ENCODE measurements around the gene KIF1A.
"Not testable (repeated sequence)": the region's sequence is repeated elsewhere in the genome, so short reads cannot be mapped to it uniquely, and the experiment has no call there.

GRCh38 chr2:240779250-240779832 lies 40.7 kb downstream of the KIF1A start:
- TF ChIP-seq, protein P1, sequence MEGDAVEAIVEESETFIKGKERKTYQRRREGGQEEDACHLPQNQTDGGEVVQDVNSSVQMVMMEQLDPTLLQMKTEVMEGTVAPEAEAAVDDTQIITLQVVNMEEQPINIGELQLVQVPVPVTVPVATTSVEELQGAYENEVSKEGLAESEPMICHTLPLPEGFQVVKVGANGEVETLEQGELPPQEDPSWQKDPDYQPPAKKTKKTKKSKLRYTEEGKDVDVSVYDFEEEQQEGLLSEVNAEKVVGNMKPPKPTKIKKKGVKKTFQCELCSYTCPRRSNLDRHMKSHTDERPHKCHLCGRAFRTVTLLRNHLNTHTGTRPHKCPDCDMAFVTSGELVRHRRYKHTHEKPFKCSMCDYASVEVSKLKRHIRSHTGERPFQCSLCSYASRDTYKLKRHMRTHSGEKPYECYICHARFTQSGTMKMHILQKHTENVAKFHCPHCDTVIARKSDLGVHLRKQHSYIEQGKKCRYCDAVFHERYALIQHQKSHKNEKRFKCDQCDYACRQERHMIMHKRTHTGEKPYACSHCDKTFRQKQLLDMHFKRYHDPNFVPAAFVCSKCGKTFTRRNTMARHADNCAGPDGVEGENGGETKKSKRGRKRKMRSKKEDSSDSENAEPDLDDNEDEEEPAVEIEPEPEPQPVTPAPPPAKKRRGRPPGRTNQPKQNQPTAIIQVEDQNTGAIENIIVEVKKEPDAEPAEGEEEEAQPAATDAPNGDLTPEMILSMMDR (IDR thresholded peaks at IDR 0.05), result not testable (repeated sequence)
- not testable (repeated sequence) for TF ChIP-seq USF2 (CRISPR knock-in tag; IDR thresholded peaks at IDR 0.05); TEAD4 (CRISPR knock-in tag; IDR thresholded peaks at IDR 0.05); GRHL2 (CRISPR knock-in tag; IDR thresholded peaks at IDR 0.05; ENCODE audit: insufficient replicate concordance, severe bottlenecking)
